BLaER1 treated with 17β-estradiol and CSF1 and Interleukin-3, amounts not matched to agents 10 nM and 100 nM (cell line): ENCODE data around the gene LANCL2.
"Not testable (repeated sequence)": the region's sequence is repeated elsewhere in the genome, so short reads cannot be mapped to it uniquely, and the experiment has no call there.

Experiments used
- H3K27ac ChIP-seq, 11 experiments: shearing (Covaris generic); formaldehyde crosslinking; 2 replicates each; pipeline ENCODE4 v1.8.1; 2022
- H3K27me3 ChIP-seq, 11 experiments: shearing (Covaris generic); formaldehyde crosslinking; 2 replicates each; pipeline ENCODE4 v1.8.1; 2022
- H3K36me3 ChIP-seq, 11 experiments: shearing (Covaris generic); formaldehyde crosslinking; 2 replicates each; pipeline ENCODE4 v1.8.1; 2022
- H3K4me1 ChIP-seq, 10 experiments: shearing (Covaris generic); formaldehyde crosslinking; 2 replicates each; pipeline ENCODE4 v1.8.1; 2022
- H3K4me2 ChIP-seq, 11 experiments: shearing (Covaris generic); formaldehyde crosslinking; 2 replicates each; pipeline ENCODE4 v1.8.1; 2022
- H3K4me3 ChIP-seq, 10 experiments: shearing (Covaris generic); formaldehyde crosslinking; 2 replicates each; pipeline ENCODE4 v1.8.1; 2022
- H3K9ac ChIP-seq, 11 experiments: shearing (Covaris generic); formaldehyde crosslinking; 2 replicates each; pipeline ENCODE4 v1.8.1; 2022
- H3K9me3 ChIP-seq, 11 experiments: shearing (Covaris generic); formaldehyde crosslinking; replicated peaks in 1 of 11; 2 replicates each; pipeline ENCODE4 v1.8.1; 2022
- H4K20me1 ChIP-seq, 11 experiments: shearing (Covaris generic); formaldehyde crosslinking; 2 replicates each; pipeline ENCODE4 v1.8.1; 2022
- Cebpa-rat ChIP-seq, 11 experiments: shearing (Covaris generic); IDR thresholded peaks; 2 replicates each; pipeline ENCODE4 v1.8.1; 2022

The LANCL2 gene

GRCh38 chr7:55342216-55342871 is 22.8 kb upstream of the LANCL2 start:
- Histone ChIP-seq H4K20me1 (no peaks in the 10 kb centered on the region), H3K9ac (no peak overlapping the region), H3K27ac (no peak overlapping the region), H3K9me3 (peaks cover 34 to 42% (median 38%) of the 10 kb centered on the region in 11 experiments), H3K4me2 (no peak overlapping the region), H3K27me3 (no peaks in the 10 kb centered on the region), H3K36me3 (no peaks in the 10 kb centered on the region), H3K4me1 (no peaks in the 10 kb centered on the region), H3K4me3 (no peak overlapping the region)
- TF ChIP-seq Cebpa-rat (IDR thresholded peaks at IDR 0.05) = no peak

- no peaks in the 10 kb centered on the region for H3K36me3 ChIP-seq
- H3K9me3 ChIP-seq = peaks cover 34 to 42% (median 38%) of the 10 kb centered on the region in 11 experiments
- no peak for TF ChIP-seq Cebpa-rat (IDR thresholded peaks at IDR 0.05)
- H3K4me1 ChIP-seq = no peaks in the 10 kb centered on the region
- no peak overlapping the region for H3K4me2 ChIP-seq
- H3K27ac ChIP-seq = no peak overlapping the region
- H4K20me1 ChIP-seq = no peaks in the 10 kb centered on the region
- H3K27me3 ChIP-seq = no peaks in the 10 kb centered on the region
- no peak overlapping the region for H3K4me3 ChIP-seq
- no peak overlapping the region for H3K9ac ChIP-seq
Measured at GRCh38 chr7:55343002-55343781, 21.9 kb upstream of the LANCL2 start.

- Histone ChIP-seq H3K4me2 (no peak overlapping the region), H3K9me3 (peaks cover 34 to 42% (median 38%) of the 10 kb centered on the region in 11 experiments), H3K27me3 (no peaks in the 10 kb centered on the region), H3K27ac (no peak overlapping the region), H3K9ac (no peak overlapping the region), H3K36me3 (no peaks in the 10 kb centered on the region), H3K4me1 (no peaks in the 10 kb centered on the region), H4K20me1 (no peaks in the 10 kb centered on the region), H3K4me3 (no peak overlapping the region)
- no peak for TF ChIP-seq Cebpa-rat (IDR thresholded peaks at IDR 0.05)
Measured at GRCh38 chr7:55343860-55344606, 21.1 kb upstream of the LANCL2 start.

- Histone ChIP-seq H3K9ac (no peak overlapping the region), H3K27me3 (no peaks in the 10 kb centered on the region), H3K36me3 (no peaks in the 10 kb centered on the region), H3K27ac (no peak overlapping the region), H3K4me3 (no peak overlapping the region), H3K9me3 (peaks cover 34 to 42% (median 38%) of the 10 kb centered on the region in 11 experiments), H3K4me2 (no peak overlapping the region), H3K4me1 (no peaks in the 10 kb centered on the region), H4K20me1 (no peaks in the 10 kb centered on the region)
- no peak for TF ChIP-seq Cebpa-rat (IDR thresholded peaks at IDR 0.05)
Measured at GRCh38 chr7:55344840-55345239, 20.3 kb upstream of the LANCL2 start.

- Histone ChIP-seq H3K27me3 (no peaks in the 10 kb centered on the region), H4K20me1 (no peaks in the 10 kb centered on the region), H3K36me3 (no peaks in the 10 kb centered on the region), H3K9ac (no peak overlapping the region), H3K4me3 (no peak overlapping the region), H3K4me1 (no peaks in the 10 kb centered on the region), H3K27ac (no peak overlapping the region), H3K9me3 (peaks cover 34 to 42% (median 38%) of the 10 kb centered on the region in 11 experiments), H3K4me2 (no peak overlapping the region)
- TF ChIP-seq Cebpa-rat (IDR thresholded peaks at IDR 0.05) = no peak
Measured at GRCh38 chr7:55345292-55345691, 19.8 kb upstream of the LANCL2 start.

- Histone ChIP-seq H3K27ac (no peak overlapping the region), H3K4me1 (peaks cover 0 to 8% (median 0%) of the 10 kb centered on the region in 10 experiments; a peak in 1 of 20 replicates), H4K20me1 (no peaks in the 10 kb centered on the region), H3K9me3 (peaks cover 20 to 30% (median 25%) of the 10 kb centered on the region in 11 experiments), H3K36me3 (no peaks in the 10 kb centered on the region), H3K27me3 (no peaks in the 10 kb centered on the region), H3K9ac (no peak overlapping the region), H3K4me3 (no peak overlapping the region), H3K4me2 (no peak overlapping the region)
- TF ChIP-seq Cebpa-rat (IDR thresholded peaks at IDR 0.05) = no peak
Measured at GRCh38 chr7:55348502-55348901, 16.6 kb upstream of the LANCL2 start.

- Histone ChIP-seq H3K9ac (no peak overlapping the region), H3K4me1 (peaks cover 0 to 8% (median 0%) of the 10 kb centered on the region in 10 experiments; a peak in 1 of 20 replicates), H3K27me3 (no peaks in the 10 kb centered on the region), H4K20me1 (no peaks in the 10 kb centered on the region), H3K4me2 (no peak overlapping the region), H3K27ac (no peak overlapping the region), H3K4me3 (no peak overlapping the region), H3K36me3 (no peaks in the 10 kb centered on the region), H3K9me3 (peaks cover 14 to 24% (median 19%) of the 10 kb centered on the region in 11 experiments)
- TF ChIP-seq Cebpa-rat (IDR thresholded peaks at IDR 0.05) = no peak
Measured at GRCh38 chr7:55349121-55349520, 16.0 kb upstream of the LANCL2 start.

GRCh38 chr7:55350281-55350680 is 14.9 kb upstream of the LANCL2 start:
- Histone ChIP-seq H3K36me3 (no peaks in the 10 kb centered on the region), H3K9ac (no peak overlapping the region)

GRCh38 chr7:55351263-55351662 is 13.9 kb upstream of the LANCL2 start:
- Histone ChIP-seq H3K4me3 (no peak overlapping the region), H3K9me3 (peaks cover 0 to 2% (median 0%) of the 10 kb centered on the region in 11 experiments; a peak in 2 of 22 replicates), H3K9ac (no peak overlapping the region), H3K27me3 (no peaks in the 10 kb centered on the region), H3K4me2 (no peak overlapping the region), H3K4me1 (peaks cover 0 to 8% (median 0%) of the 10 kb centered on the region in 10 experiments; a peak in 1 of 20 replicates), H3K36me3 (no peaks in the 10 kb centered on the region), H3K27ac (no peak overlapping the region), H4K20me1 (no peaks in the 10 kb centered on the region)
- no peak for TF ChIP-seq Cebpa-rat (IDR thresholded peaks at IDR 0.05)

More at GRCh38 chr7:55350281-55350680, 14.9 kb upstream of the LANCL2 start:
- TF ChIP-seq Cebpa-rat (IDR thresholded peaks at IDR 0.05) = no peak
- Histone ChIP-seq H4K20me1 (no peaks in the 10 kb centered on the region), H3K4me3 (no peak overlapping the region), H3K27ac (no peak overlapping the region), H3K4me2 (no peak overlapping the region), H3K9me3 (peaks cover 2 to 12% (median 7%) of the 10 kb centered on the region in 11 experiments; a peak in 21 of 22 replicates), H3K4me1 (peaks cover 0 to 8% (median 0%) of the 10 kb centered on the region in 10 experiments; a peak in 1 of 20 replicates), H3K27me3 (no peaks in the 10 kb centered on the region)

- H3K9ac ChIP-seq, H3K36me3 ChIP-seq, H3K4me1 ChIP-seq, H4K20me1 ChIP-seq, H3K27me3 ChIP-seq, H3K4me3 ChIP-seq, H3K4me2 ChIP-seq, H3K9me3 ChIP-seq, H3K27ac ChIP-seq: not testable (repeated sequence)
Measured at GRCh38 chr7:55352947-55353273, 12.2 kb upstream of the LANCL2 start.
